ENCODE data around the gene ST3GAL2. TPM values are rescaled to one million over a fixed set of nuclear protein-coding genes. Genes with fewer than 3 reads are reported as not detected.
A peak's percentile ranks its signal among the peaks of the same experiment; 100 is the strongest.

ST3GAL2 gene
- total RNA-seq, 1 experiment from 2014 or later: 49.4 TPM

DNA sequence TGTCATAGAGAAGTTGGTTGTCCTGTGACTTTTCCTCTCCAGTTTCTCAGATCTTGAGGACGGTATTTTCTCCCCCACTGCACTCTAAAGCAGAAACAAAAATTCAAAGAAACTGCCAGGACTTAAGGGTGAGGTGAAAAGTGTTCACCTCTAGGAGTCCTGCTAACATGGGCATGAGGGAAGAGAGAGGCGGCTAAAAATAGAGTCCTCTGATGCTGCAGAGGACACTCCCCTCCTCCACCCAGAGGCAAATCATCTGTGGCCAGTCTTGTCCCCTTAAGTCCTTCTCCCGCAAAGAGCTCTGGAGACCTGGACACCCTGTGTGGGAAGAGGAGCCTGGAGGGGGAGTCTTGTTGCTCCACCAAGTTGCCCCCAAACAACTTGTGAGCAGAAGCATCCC lies 96.9 kb downstream of the ST3GAL2 start:
- TF ChIP-seq RELA (CRISPR knock-in tag; IDR thresholded peaks at IDR 0.05; ENCODE audit: borderline replicate concordance) (no peak), STAT6 (CRISPR knock-in tag; conservative IDR thresholded peaks at IDR 0.05; ENCODE audit: low read depth) (no peak), NR3C1 (CRISPR knock-in tag; conservative IDR thresholded peaks at IDR 0.05; ENCODE audit: low read depth) (no peak), PRDM15 (CRISPR knock-in tag; IDR thresholded peaks at IDR 0.05) (no peak), ZNF396 (CRISPR knock-in tag; IDR thresholded peaks at IDR 0.05; ENCODE audit: borderline replicate concordance) (no peak), AFF4 (CRISPR knock-in tag; IDR thresholded peaks at IDR 0.05; ENCODE audit: borderline replicate concordance) (no peak), ELF4 (CRISPR knock-in tag; IDR thresholded peaks at IDR 0.05; ENCODE audit: low read depth) (no peak), FOXJ3 (CRISPR knock-in tag; IDR thresholded peaks at IDR 0.05; ENCODE audit: borderline replicate concordance) (no peak), SMAD4 (CRISPR knock-in tag; IDR thresholded peaks at IDR 0.05) (no peak), ZNF416 (CRISPR knock-in tag; IDR thresholded peaks at IDR 0.05) (no peak), NFYB (CRISPR knock-in tag; conservative IDR thresholded peaks at IDR 0.05; ENCODE audit: low read depth) (no peak), ZNF219 (CRISPR knock-in tag; IDR thresholded peaks at IDR 0.05; ENCODE audit: borderline replicate concordance) (no peak), SP1 (CRISPR knock-in tag; conservative IDR thresholded peaks at IDR 0.05) (no peak), ZNF263 (CRISPR knock-in tag; IDR thresholded peaks at IDR 0.05; ENCODE audit: low read depth) (no peak)
- TF ChIP-seq, protein P1, sequence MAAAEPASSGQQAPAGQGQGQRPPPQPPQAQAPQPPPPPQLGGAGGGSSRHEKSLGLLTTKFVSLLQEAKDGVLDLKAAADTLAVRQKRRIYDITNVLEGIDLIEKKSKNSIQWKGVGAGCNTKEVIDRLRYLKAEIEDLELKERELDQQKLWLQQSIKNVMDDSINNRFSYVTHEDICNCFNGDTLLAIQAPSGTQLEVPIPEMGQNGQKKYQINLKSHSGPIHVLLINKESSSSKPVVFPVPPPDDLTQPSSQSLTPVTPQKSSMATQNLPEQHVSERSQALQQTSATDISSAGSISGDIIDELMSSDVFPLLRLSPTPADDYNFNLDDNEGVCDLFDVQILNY (CRISPR knock-in tag; IDR thresholded peaks at IDR 0.05): no peak
- TF ChIP-seq, protein P2, sequence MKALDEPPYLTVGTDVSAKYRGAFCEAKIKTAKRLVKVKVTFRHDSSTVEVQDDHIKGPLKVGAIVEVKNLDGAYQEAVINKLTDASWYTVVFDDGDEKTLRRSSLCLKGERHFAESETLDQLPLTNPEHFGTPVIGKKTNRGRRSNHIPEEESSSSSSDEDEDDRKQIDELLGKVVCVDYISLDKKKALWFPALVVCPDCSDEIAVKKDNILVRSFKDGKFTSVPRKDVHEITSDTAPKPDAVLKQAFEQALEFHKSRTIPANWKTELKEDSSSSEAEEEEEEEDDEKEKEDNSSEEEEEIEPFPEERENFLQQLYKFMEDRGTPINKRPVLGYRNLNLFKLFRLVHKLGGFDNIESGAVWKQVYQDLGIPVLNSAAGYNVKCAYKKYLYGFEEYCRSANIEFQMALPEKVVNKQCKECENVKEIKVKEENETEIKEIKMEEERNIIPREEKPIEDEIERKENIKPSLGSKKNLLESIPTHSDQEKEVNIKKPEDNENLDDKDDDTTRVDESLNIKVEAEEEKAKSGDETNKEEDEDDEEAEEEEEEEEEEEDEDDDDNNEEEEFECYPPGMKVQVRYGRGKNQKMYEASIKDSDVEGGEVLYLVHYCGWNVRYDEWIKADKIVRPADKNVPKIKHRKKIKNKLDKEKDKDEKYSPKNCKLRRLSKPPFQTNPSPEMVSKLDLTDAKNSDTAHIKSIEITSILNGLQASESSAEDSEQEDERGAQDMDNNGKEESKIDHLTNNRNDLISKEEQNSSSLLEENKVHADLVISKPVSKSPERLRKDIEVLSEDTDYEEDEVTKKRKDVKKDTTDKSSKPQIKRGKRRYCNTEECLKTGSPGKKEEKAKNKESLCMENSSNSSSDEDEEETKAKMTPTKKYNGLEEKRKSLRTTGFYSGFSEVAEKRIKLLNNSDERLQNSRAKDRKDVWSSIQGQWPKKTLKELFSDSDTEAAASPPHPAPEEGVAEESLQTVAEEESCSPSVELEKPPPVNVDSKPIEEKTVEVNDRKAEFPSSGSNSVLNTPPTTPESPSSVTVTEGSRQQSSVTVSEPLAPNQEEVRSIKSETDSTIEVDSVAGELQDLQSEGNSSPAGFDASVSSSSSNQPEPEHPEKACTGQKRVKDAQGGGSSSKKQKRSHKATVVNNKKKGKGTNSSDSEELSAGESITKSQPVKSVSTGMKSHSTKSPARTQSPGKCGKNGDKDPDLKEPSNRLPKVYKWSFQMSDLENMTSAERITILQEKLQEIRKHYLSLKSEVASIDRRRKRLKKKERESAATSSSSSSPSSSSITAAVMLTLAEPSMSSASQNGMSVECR (CRISPR knock-in tag; IDR thresholded peaks at IDR 0.05; ENCODE audit: borderline replicate concordance): no peak
- TF ChIP-seq, protein P3, sequence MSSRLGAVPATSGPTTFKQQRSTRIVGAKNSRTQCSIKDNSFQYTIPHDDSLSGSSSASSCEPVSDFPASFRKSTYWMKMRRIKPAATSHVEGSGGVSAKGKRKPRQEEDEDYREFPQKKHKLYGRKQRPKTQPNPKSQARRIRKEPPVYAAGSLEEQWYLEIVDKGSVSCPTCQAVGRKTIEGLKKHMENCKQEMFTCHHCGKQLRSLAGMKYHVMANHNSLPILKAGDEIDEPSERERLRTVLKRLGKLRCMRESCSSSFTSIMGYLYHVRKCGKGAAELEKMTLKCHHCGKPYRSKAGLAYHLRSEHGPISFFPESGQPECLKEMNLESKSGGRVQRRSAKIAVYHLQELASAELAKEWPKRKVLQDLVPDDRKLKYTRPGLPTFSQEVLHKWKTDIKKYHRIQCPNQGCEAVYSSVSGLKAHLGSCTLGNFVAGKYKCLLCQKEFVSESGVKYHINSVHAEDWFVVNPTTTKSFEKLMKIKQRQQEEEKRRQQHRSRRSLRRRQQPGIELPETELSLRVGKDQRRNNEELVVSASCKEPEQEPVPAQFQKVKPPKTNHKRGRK (CRISPR knock-in tag; IDR thresholded peaks at IDR 0.05; ENCODE audit: borderline replicate concordance): no peak
- TF ChIP-seq, protein P4, sequence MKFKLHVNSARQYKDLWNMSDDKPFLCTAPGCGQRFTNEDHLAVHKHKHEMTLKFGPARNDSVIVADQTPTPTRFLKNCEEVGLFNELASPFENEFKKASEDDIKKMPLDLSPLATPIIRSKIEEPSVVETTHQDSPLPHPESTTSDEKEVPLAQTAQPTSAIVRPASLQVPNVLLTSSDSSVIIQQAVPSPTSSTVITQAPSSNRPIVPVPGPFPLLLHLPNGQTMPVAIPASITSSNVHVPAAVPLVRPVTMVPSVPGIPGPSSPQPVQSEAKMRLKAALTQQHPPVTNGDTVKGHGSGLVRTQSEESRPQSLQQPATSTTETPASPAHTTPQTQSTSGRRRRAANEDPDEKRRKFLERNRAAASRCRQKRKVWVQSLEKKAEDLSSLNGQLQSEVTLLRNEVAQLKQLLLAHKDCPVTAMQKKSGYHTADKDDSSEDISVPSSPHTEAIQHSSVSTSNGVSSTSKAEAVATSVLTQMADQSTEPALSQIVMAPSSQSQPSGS (CRISPR knock-in tag; IDR thresholded peaks at IDR 0.05; ENCODE audit: borderline replicate concordance, low read depth): no peak
- Mint-ChIP-seq H3K27me3 (ENCODE audit: low read depth) (no peaks in the 10 kb centered on the region), H3K4me1 (peaks cover 20% of the 10 kb centered on the region)

More for the DNA sequence above, 96.9 kb downstream of the ST3GAL2 start:
- Mint-ChIP-seq H3K9me3 (no peaks in the 10 kb centered on the region), H3K27ac (peak overlapping the region; percentile 89), H3K36me3 (no peaks in the 10 kb centered on the region), H3K4me3 (no peak overlapping the region)
- DNase-seq (ENCODE audit: low spot score): no peak
- POLR2A ChIA-PET: no interaction called here
- peak; percentile 30 for ATAC-seq
- CTCF ChIA-PET: interaction anchor here (0.5 to 3.7 kb wide), 3 partner anchors 11 to 57 kb away, joined by 3 to 14 read pairs (median 3); no protein-coding TSS in a partner anchor

All from WTC11 (cell line).